ENCODE data around the gene CDCA8.

The CDCA8 gene

DNA sequence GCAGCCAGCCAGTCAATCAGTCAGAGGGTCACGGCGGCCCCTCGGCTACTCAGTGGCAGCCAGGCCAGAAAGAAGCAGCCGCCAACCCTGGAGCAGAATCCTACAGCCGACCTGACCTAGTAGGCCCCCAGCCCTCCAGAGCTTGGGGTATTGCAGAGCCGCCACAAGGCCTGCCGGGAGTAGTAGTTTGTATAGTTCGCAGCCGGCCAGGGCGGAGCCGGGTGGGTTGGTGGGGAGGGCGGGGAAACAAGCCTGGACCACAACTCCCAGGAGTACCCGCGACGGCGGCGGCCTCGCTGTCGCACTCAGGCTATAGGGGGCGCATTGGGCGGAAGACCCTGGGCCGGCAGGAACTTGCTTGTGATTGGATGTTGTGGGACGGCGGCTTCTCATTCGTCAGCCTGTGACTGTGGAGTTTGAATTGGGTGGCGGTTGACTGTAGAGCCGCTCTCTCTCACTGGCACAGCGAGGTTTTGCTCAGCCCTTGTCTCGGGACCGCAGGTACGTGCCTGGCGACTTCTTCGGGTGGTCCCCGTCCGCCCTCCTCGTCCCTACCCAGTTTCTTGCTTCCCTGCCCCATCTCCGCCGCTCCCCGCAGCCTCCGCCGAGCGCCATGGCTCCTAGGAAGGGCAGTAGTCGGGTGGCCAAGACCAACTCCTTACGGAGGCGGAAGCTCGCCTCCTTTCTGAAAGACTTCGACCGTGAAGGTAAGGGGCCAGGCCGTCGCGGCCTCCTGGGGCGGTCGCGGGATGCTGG is at the start of gene CDCA8:
Gene CDCA8, plus strand, starts transcription at position 439 of the 756 bp plus-strand sequence. Its CDS starts 175 bp downstream, at position 614.
- DNase-seq (ENCODE audit: low read depth in 2 of 2) = peak; percentile 96 to 98

- DNase-seq (ENCODE audit: low read depth in 2 of 2) = no peak
These were observed 45.0 kb upstream of the CDCA8 start for GRCh38 chr1:37647281-37647680.

DNA sequence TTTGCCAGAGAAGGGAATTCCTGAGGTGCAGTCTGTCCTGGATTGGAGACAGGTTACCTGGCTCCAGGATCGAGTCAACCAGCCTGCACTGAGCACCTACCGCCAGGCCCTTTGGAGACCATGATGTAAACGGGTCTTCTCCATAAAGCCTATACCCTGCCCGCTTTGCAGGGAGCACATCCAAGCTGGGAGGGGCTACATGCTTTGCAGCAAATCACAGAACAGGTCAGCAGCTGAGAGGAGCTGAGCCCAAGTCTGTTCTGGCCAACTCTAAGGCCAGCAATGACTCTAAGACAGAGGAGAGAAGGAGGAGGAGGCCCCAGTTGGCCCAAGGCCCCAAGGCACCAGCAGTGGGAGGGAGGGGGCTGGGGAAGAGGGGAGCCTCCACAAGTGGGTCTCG is 42.1 kb upstream of the CDCA8 start:
- no peak for DNase-seq (ENCODE audit: low read depth in 2 of 2)

DNA sequence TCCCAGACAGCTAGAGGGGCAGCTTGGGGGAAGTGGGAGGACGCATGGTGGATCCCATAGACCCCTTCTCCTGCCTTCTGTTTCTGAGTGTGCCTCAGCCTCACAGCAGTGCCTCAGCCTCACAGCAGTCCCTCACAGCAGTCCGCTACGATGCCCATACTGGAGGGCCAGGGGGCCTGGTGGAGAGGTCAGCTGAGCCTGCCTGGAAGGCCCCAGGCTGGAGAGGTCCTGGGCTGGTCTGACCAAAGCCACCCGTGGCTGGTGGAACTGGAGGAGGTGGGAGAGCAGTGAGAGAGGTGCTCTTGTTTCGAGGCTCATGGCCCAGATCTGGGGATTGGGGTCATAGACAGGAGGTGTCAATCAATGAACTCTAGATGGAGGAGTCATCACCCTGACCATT is 41.6 kb upstream of the CDCA8 start:
- no peak for DNase-seq (ENCODE audit: low read depth in 2 of 2)

GRCh38 chr1:37651803-37652202 is 40.5 kb upstream of the CDCA8 start:
- no peak for DNase-seq (ENCODE audit: low read depth in 2 of 2)

- no peak for DNase-seq (ENCODE audit: low read depth in 2 of 2)
These were observed 39.3 kb upstream of the CDCA8 start for GRCh38 chr1:37652976-37653375.

DNA sequence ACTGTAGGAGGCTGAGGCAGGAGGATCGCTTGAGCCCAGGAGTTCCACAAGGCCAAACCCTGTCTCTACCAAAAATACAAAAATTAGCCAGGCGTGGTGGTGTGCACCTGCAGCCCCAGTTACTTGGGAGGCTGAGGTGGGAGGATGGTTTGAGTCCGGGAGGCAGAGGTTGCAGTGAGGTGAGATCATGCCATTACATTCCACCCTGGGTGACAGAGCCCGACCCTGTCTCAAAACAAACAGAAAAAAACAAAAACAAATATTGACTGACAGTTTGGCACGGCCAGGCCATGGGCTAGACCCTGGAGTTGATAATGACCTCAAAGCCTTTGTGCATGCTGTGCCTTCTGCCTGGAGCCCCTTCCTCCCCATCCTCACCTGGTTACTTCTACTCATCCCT is 38.4 kb upstream of the CDCA8 start:
- no peak for DNase-seq (ENCODE audit: low read depth in 2 of 2)

DNA sequence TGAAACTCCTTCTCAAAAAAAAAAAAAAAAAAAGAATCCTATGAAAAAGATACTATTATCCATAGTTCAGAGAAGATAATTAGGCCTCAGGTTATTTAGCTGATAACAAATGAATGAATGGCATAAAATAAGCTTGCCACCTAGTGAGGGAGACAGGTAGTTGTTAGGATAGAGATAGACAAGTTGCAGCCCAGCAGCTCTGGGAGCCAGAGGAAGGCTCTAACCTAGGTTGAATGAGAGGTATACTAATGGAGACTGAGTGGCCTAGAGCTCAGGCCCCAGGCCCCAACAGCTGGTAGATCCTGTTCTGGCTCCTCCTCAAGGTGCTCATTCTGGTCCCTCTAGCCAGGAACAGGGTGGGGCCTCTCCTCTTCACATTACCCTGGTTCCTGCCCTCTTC is 37.0 kb upstream of the CDCA8 start:
- no peak for DNase-seq (ENCODE audit: low read depth in 2 of 2)

DNA sequence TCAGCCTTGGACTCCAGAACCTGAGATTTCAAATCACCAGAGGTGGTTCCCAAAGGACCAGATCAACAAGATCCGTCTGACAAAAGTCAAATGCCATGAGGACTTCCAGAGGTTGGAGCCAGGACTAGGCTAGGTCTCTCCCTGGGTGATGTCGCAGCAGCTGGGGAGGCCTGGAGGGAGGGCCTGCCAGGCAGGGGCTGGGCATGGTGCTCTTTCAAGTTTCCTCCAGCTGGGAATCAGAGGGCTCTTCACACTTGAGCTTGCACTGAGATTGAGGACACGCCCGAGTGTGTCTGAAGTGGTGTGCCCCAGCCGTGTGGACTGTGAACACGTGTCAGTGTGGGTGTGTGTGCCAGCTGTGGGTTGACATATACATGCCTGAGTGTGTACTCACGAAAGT is 36.3 kb upstream of the CDCA8 start:
- DNase-seq (ENCODE audit: low read depth in 2 of 2) = no peak

DNA sequence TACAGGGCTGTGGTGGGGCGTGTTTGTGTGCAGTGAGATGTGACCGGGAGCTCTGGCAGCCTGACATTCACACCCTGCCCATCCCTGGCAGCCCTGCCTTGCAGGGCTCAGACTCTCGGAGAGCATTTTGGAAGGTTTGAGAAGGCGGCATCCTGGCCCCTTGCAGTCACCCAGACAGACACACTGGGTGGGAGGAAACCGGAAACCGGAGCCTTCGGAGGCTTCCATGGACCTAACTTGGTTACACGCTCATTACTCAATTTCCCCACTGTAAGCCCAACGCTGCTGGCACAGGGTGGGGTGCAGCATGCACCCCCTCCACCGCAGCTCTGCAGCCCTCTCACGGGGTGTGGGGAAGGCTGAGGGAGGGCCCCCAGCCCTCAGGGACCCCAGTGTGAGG is 35.4 kb upstream of the CDCA8 start:
- DNase-seq (ENCODE audit: low read depth in 2 of 2) = no peak

GRCh38 chr1:37657620-37658412 is 34.5 kb upstream of the CDCA8 start:
- DNase-seq (ENCODE audit: low read depth in 2 of 2) = no peak

- DNase-seq (ENCODE audit: low read depth in 2 of 2) = no peak
These were observed 33.8 kb upstream of the CDCA8 start for GRCh38 chr1:37658486-37658885.

DNA sequence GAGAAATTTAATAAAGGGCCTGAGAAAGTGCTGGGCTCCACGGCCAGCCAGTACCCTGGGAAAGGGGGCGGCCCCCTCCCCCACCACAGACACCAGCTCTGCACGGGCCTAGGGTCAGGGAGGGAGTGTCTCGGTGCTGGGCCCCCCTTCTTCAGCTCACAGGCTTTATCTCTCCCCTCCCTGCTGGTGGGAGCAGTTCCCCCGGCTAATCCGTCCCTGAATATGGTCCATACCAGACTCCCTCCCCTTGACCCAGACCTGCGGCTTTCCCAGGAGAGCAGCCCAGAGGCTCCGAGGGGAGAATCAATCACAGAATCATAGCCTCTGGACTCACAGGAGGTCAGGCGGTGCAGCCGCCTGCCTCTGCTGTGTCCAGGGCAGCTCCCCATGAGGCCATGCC is 31.7 kb upstream of the CDCA8 start:
- DNase-seq (ENCODE audit: low read depth in 2 of 2) = no peak

DNA sequence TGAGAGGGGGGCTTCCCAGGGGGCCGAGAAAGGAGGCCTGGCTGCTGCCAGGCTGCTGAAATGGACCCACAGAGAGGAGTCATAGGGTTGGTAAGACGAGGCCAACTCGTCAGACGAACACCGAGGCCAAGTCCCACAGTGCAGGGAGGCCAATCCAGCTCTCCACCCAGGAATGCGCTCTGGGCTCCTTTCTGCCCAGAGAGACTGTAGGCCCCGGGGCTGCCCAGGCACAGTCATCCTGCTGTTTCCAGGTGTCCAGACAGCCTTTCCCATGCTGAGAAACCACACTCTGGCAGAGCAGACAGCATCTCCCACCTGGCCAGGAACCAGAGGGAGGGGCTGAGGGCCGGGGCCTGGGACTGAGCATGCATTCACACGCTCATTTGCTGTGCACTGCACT is 30.9 kb upstream of the CDCA8 start:
- DNase-seq (ENCODE audit: low read depth in 2 of 2) = no peak

- no peak for DNase-seq (ENCODE audit: low read depth in 2 of 2)
These were observed 30.1 kb upstream of the CDCA8 start for GRCh38 chr1:37662031-37662755.

DNA sequence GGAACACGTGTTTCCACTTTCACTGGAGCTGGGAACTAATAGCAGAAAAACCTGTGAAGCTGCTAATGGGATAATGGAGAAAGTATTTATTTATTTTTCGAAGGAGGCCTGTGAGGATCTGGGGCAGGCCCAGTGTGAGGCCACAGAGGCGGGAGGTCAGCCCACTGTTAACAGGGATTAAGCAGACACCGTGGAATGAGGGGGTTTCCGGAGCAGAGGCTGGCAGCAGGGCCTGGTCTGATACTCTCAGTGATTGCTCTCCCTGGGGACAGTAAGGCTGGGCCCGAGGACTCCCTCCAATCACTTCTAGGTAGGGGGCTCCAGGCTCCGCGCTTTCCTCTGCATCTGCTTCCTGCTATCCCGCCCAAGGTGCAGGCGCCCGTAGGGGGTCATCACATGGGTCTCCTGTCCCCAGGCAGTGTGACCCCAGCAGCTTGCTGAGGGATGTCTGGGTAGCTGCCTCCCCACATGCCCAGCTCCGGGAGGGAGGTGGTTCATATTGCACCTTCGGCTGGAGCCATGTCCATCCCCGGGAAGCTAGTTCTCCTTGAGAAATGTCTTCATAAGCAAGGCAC is 28.8 kb upstream of the CDCA8 start:
- no peak for DNase-seq (ENCODE audit: low read depth in 2 of 2)

DNA sequence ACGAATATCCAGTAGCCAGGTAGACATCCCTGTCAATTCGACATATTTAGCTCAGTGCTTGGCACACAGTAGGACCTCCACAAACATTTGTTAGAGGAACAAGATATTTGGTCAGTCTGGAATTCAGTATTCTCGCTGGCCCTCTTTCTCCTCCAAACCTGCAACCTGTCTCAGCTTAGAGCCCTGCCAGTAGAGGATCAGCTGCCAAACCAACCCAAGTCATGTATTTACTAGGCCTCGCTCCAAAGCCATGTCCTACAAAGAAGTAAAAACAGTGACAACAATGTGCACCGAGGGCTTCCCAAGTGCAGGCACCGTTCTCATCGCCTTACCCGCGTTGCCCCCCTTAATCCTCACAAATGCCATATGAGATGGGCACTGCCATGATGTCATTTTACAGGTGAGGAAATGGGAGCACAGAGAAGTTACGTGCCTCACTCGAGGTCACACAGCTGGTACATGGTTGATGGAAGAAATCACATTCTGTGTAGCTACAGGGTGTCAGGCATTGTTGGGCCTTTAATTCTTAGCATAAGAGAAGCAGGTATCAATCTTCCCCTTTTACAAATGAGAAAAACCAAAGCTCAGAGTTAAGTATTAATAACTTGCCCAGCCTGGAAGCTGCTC is 26.0 kb upstream of the CDCA8 start:
- no peak for DNase-seq (ENCODE audit: low read depth in 2 of 2)

DNA sequence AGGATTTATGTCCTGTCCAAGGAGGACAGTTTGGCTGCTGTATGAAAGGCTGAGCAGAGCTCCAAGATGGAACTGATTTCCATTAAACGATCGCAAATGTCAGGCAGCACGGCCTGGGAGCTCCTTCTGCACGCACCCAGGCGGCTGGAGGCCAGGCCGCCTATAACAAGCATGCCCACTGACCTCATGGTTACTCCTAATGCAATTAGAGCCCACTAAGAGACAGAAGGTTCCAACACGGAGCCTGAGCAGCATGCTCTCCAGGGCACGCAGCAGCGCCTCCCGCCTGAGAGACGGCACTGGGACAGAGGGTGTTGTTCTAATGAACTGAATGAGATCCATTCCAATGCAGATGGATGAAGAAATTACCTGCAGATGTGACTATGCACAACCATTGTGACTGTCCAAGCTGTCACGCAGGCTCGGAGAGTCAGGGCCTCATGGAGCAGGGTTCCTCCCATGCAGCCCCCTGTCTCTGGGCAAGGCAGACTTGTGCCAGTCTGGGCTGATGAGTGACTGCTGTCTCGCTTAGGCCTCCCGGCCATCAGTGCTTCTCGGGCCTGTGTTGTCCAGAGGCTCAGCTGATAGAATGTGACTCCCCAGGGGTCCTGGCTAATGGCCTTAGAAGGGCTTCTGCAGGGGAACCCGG is 25.2 kb upstream of the CDCA8 start:
- no peak for DNase-seq (ENCODE audit: low read depth in 2 of 2)

- no peak for DNase-seq (ENCODE audit: low read depth in 2 of 2)
These were observed 22.2 kb upstream of the CDCA8 start for GRCh38 chr1:37670133-37670532.

DNA sequence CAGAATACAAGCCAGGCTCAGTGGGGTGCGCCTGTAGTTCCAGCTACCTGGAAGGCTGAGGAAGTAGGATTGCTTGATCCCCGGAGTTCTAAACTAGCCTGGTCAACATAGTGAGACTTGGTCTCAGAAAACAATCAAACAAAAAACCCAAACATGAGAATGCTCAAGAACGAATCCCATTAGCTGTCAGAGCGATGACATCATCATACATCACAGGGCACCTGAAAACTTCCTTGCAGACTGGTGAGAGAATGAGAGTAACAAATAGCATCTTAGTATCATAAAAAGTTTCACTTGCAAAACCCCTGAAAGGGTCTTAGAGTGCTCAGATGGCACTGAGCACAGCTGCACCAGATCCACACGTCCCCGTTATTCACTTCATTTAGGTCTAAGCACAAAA is 21.1 kb upstream of the CDCA8 start:
- DNase-seq (ENCODE audit: low read depth in 2 of 2) = no peak

DNA sequence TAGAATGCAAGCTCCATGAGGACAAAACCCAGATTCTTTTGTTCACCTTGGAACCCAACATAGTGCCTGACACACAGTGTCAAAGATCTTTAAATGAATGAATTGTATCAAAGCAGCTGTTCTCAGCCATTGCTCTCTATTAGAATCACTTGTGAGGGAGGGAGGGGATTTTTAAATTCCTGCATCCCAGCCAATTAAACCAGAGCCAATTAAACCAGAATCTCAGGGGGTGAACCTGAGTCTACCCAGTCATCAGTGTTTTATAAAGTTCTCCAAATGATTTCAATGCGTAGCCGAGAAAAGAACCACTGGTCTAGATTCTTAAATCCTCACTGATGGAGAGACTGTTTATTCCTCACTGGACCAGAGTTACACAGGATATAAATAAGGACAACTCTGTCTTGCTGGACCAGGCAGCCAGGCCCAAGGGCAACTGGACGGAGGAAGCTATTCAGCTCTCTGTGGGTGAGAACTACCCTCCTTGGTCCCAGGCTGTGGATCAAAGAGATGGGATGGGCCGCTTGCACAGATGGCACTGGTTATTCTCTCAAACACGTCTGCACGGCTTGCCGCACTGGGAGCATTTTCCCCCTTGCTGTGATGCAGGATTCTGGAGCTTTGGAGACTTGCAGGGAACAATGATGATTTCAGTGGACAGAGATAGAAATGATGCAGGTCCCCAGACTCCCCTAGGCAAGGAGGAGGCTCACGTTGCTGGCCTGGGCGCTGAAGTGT is 20.0 kb upstream of the CDCA8 start:
- no peak for DNase-seq (ENCODE audit: low read depth in 2 of 2)
